Endothelial cell of umbilical vein (primary cell): Measurements from ENCODE around the gene LRRC70. TPM values are rescaled to one million over a fixed set of nuclear protein-coding genes. Genes with fewer than 3 reads are reported as not detected.
A peak's percentile ranks its signal among the peaks of the same experiment; 100 is the strongest.

Source experiments
- BruUV-seq: library from RNA; stranded (reverse); fragments of 400-500 nt; replicated peaks from 2 replicates; lab custom pipeline; 2021; lab: Mats Ljungman, UMichigan
- CTCF ChIA-PET: fragments of 300-600, 350-600 bp; sonication (Branson Sonifier 250); formaldehyde crosslinking; loops from one replicate; lab custom pipeline; 2021; ENCODE audit warnings: antibody characterized with exemption, inconsistent platforms; lab: Charles Lee
- POLR2A ChIA-PET: fragments of 300-600, 350-600 bp; sonication (Branson Sonifier 250); formaldehyde crosslinking; loops from one replicate; lab custom pipeline; 2021; ENCODE audit warnings: antibody characterized with exemption, inconsistent platforms; lab: Charles Lee
- DNase-seq: peaks from one replicate; pipeline ENCODE4 v3.0.0-alpha.2; 2011; ENCODE audit warnings: low read depth, low spot score
- FAIRE-seq: peaks from 2 replicates; lab custom pipeline; 2011; peaks lifted over from hg19 to GRCh38; lab: Jason Lieb, UNC
- H2AFZ ChIP-seq: 2 replicates; pipeline ENCODE4 v1.6.0; 2012; ENCODE audit warnings: low read depth, low read length, control low read depth, inconsistent platforms
- H3K27ac ChIP-seq: 2 replicates; pipeline ENCODE4 v1.5.1; 2011; ENCODE audit warnings: low read depth, mild to moderate bottlenecking, control low read depth, low read length, moderate library complexity; ENCODE audit not compliant: insufficient read depth
- H3K27me3 ChIP-seq, 2 experiments: 2 replicates each; pipeline versions ENCODE4 v1.6.0 to v1.6.1; 2011; ENCODE audit warnings: low read length in 2 of 2, mixed read lengths in 1 of 2; ENCODE audit not compliant: control insufficient read depth in 2 of 2, insufficient read depth in 2 of 2
- H3K36me3 ChIP-seq, 2 experiments: 2 replicates in 1 of 2; 3 replicates in 1 of 2; pipeline ENCODE4 v1.5.1; 2011; ENCODE audit warnings: low read length in 2 of 2, mild to moderate bottlenecking in 1 of 2, moderate library complexity in 1 of 2; ENCODE audit not compliant: control insufficient read depth in 2 of 2, insufficient read depth in 2 of 2; ENCODE audit errors: extremely low read depth in 1 of 2
- H3K4me1 ChIP-seq: 3 replicates; pipeline ENCODE4 v1.5.1; 2011; ENCODE audit warnings: mild to moderate bottlenecking, low read length; ENCODE audit not compliant: control insufficient read depth, insufficient read depth; ENCODE audit errors: extremely low read depth
- H3K4me2 ChIP-seq: 2 replicates; pipeline ENCODE4 v1.6.1; 2011; ENCODE audit warnings: low read length, control low read depth, mixed read lengths; ENCODE audit not compliant: insufficient read depth
- H3K4me3 ChIP-seq, 3 experiments: fragments of 200-600 bp in 1 of 3; sonication (generic), shearing (Covaris generic) in 1 of 3; replicated peaks in 1 of 3; 2 replicates each; pipeline ENCODE4 v1.5.1; 2011 to 2016; ENCODE audit warnings: control low read depth in 3 of 3, low read length in 3 of 3, mild to moderate bottlenecking in 2 of 3, inconsistent platforms in 1 of 3, low read depth in 1 of 3, moderate library complexity in 1 of 3; ENCODE audit not compliant: insufficient read depth in 1 of 3
- H3K79me2 ChIP-seq: 2 replicates; pipeline ENCODE4 v1.6.0; 2012; ENCODE audit warnings: low read length, inconsistent platforms; ENCODE audit not compliant: control insufficient read depth, insufficient read depth
- H3K9ac ChIP-seq: replicated peaks from 2 replicates; pipeline ENCODE3; 2011; ENCODE audit warnings: low read length, control low read depth; ENCODE audit not compliant: insufficient read depth; ENCODE audit errors: extremely low read depth
- H3K9me1 ChIP-seq: replicated peaks from 3 replicates; pipeline ENCODE4 v1.6.0; 2011; ENCODE audit warnings: mild to moderate bottlenecking, low read length; ENCODE audit not compliant: control insufficient read depth, insufficient read depth; ENCODE audit errors: extremely low read depth
- H3K9me3 ChIP-seq: replicated peaks from 2 replicates; pipeline ENCODE4 v1.5.1; 2012; ENCODE audit warnings: low read length, inconsistent platforms; ENCODE audit not compliant: control insufficient read depth, insufficient read depth
- H4K20me1 ChIP-seq: replicated peaks from 2 replicates; pipeline ENCODE3; 2011; ENCODE audit warnings: mild to moderate bottlenecking, low read length; ENCODE audit not compliant: control insufficient read depth, insufficient read depth; ENCODE audit errors: extremely low read depth
- EZH2 ChIP-seq: IDR thresholded peaks from 2 replicates; pipeline ENCODE4 v1.6.1; 2012; ENCODE audit warnings: borderline replicate concordance, low read depth, mild to moderate bottlenecking, moderate library complexity, low read length, inconsistent platforms; ENCODE audit not compliant: severe bottlenecking
- FOS ChIP-seq: IDR thresholded peaks from 2 replicates; pipeline ENCODE4 v1.6.1; 2011; ENCODE audit warnings: mild to moderate bottlenecking, low read length, moderate library complexity, borderline replicate concordance; ENCODE audit not compliant: insufficient read depth
- GATA2 ChIP-seq: IDR thresholded peaks from 2 replicates; pipeline ENCODE4 v1.7.0; 2011; ENCODE audit warnings: low read depth, mild to moderate bottlenecking, moderate library complexity, mixed read lengths, low read length; ENCODE audit not compliant: insufficient read length, insufficient read depth
- JUN ChIP-seq: IDR thresholded peaks from 2 replicates; pipeline ENCODE4 v1.6.1; 2011; ENCODE audit warnings: borderline replicate concordance, low read depth; ENCODE audit not compliant: insufficient read length, insufficient read depth
- MYC ChIP-seq: IDR thresholded peaks from one replicate; pipeline ENCODE4 v1.6.1; 2011; ENCODE audit warnings: mild to moderate bottlenecking, low read depth, low read length
- POLR2A ChIP-seq: IDR thresholded peaks from 2 replicates; pipeline ENCODE4 v1.6.1; 2012; ENCODE audit warnings: low read depth, mild to moderate bottlenecking, control low read depth, low read length
- POLR2AphosphoS5 ChIP-seq: IDR thresholded peaks from 2 replicates; pipeline ENCODE4 v1.6.1; 2012; ENCODE audit warnings: low read depth, mild to moderate bottlenecking, control low read depth, low read length, moderate library complexity; ENCODE audit not compliant: insufficient read depth
- dilution Hi-C: fragments of 300-500 bp; cut with MboI; formaldehyde crosslinking; loops from one replicate; pipeline ENCODE4 v1.15.0; 2019; ENCODE audit warnings: low sequenced_read_pairs; ENCODE audit not compliant: extremely low pct_ligation_motif_present
- intact Hi-C: fragments of 100-400 bp; cut with micrococcal nuclease; formaldehyde crosslinking; loops from one replicate; pipeline ENCODE4 v1.10.0; 2022
- polyA plus RNA-seq, 4 experiments: library from polyadenylated mRNA; depleted of rRNA in 3 of 4; stranded (reverse) in 3 of 4; unstranded in 1 of 4; fragments of >200 nt; gene quantifications; 2 replicates each; pipeline versions ENCODE4 v1.2.1 to v1.2.3, GENCODE V29; 2011 to 2012; ENCODE audit warnings: missing spikeins in 1 of 4
- total RNA-seq: library from RNA; stranded (reverse); gene quantifications from 2 replicates; pipeline ENCODE4 v1.2.3, GENCODE V29; 2021
- TF ChIP-seq, protein P1 (sequence below): IDR thresholded peaks from 2 replicates; pipeline ENCODE4 v1.6.1; 2011; ENCODE audit not compliant: insufficient read depth, insufficient read length
- TF ChIP-seq, protein P2 (sequence below), 2 donors: IDR thresholded peaks; 1 replicate in 1 of 2; 2 replicates in 1 of 2; pipeline ENCODE4 v1.5.1; 2011; ENCODE audit warnings: low read length in 2 of 2, mild to moderate bottlenecking in 2 of 2, moderate library complexity in 2 of 2, control low read depth in 1 of 2, inconsistent platforms in 1 of 2, low read depth in 1 of 2; ENCODE audit not compliant: insufficient read depth in 1 of 2; ENCODE audit errors: extremely low read depth in 1 of 2

Gene LRRC70
- total and polyA plus RNA-seq, 2 donors (not counting 3 experiments of a cell fraction or from before 2014, with no cell fraction given): 24.5 to 32.6 TPM

DNA sequence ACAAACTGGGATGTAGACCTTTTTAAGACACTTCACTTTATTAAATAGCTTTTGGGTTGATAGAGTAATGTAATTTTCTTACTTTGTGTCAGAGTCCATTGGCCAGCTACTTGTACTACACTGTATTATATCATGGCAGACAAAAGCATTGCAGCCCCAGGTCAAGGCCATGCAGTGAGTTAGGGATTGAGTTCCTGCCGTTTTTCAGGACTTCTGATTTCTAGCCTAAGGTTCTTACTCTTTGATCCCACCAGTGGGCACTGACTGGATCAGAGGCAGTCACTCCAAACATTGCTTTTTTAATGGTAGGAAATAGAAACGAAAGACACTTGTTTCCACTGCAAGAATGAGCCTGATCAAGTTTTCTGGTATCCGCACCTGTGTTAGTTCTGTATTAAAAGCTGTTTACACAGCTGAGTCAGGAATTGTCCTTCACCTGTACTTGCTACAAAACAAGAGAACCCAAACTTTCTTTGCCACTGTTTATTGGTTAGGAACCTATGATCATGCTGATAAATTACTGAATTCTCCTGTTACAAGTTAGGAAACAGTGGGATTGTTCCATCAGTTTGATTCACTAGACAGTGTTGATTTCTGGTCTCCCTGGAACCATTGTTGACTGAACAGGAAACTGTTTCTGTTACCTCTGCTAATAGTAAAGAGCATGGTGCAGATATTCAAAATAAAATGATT is 22.1 kb downstream of the LRRC70 start:
- DNase-seq: peak; percentile 53
- Histone ChIP-seq H2AFZ (no peak overlapping the region), H3K9me3 (no peaks in the 10 kb centered on the region), H3K4me3 (no peak overlapping the region), H3K4me2 (no peak overlapping the region), H4K20me1 (peaks cover 3% of the 10 kb centered on the region), H3K36me3 (peaks cover 2 to 4% of the 10 kb centered on the region in 2 experiments), H3K27ac (no peak overlapping the region), H3K79me2 (peaks cover 36% of the 10 kb centered on the region), H3K9ac (no peak overlapping the region), H3K9me1 (no peaks in the 10 kb centered on the region), H3K4me1 (peaks cover 3% of the 10 kb centered on the region), H3K27me3 (no peaks in the 10 kb centered on the region)
- dilution Hi-C loops: no loop called here
- POLR2A ChIA-PET: no interaction called here
- TF ChIP-seq EZH2: no peak
- no peak for TF ChIP-seq GATA2
- TF ChIP-seq POLR2AphosphoS5: no peak
- TF ChIP-seq JUN: no peak
- TF ChIP-seq, protein P1, sequence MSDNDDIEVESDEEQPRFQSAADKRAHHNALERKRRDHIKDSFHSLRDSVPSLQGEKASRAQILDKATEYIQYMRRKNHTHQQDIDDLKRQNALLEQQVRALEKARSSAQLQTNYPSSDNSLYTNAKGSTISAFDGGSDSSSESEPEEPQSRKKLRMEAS: no peak
- TF ChIP-seq, protein P2, sequence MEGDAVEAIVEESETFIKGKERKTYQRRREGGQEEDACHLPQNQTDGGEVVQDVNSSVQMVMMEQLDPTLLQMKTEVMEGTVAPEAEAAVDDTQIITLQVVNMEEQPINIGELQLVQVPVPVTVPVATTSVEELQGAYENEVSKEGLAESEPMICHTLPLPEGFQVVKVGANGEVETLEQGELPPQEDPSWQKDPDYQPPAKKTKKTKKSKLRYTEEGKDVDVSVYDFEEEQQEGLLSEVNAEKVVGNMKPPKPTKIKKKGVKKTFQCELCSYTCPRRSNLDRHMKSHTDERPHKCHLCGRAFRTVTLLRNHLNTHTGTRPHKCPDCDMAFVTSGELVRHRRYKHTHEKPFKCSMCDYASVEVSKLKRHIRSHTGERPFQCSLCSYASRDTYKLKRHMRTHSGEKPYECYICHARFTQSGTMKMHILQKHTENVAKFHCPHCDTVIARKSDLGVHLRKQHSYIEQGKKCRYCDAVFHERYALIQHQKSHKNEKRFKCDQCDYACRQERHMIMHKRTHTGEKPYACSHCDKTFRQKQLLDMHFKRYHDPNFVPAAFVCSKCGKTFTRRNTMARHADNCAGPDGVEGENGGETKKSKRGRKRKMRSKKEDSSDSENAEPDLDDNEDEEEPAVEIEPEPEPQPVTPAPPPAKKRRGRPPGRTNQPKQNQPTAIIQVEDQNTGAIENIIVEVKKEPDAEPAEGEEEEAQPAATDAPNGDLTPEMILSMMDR (IDR thresholded peaks at IDR 0.05; ENCODE audit: extremely low read depth in 1 of 2, insufficient read depth in 1 of 2, low read depth in 1 of 2, low read length in 2 of 2): no peak
- TF ChIP-seq POLR2A: no peak
- TF ChIP-seq FOS: no peak
- TF ChIP-seq MYC: no peak
- BruUV-seq: no TSS peak
- intact Hi-C loops: no loop called here
- FAIRE-seq: no peak
- CTCF ChIA-PET: interaction anchor here (3.4 kb wide), 1 partner anchor 140 kb away, joined by 12 read pairs; no protein-coding TSS in a partner anchor
